Trophoblast cell (in vitro differentiated cells and primary cell): Measurements from ENCODE around the gene RNU6-9.

ENCODE experiments used
- DNase-seq, 2 donors: peaks; one replicate each; pipeline ENCODE4 v3.0.0-alpha.2; 2016
- H2AFZ ChIP-seq: 2 replicates; pipeline ENCODE4 v1.6.1; 2013; ENCODE audit warnings: low read length, moderate library complexity, mild to moderate bottlenecking; ENCODE audit not compliant: insufficient read depth, poor library complexity
- H2AK5ac ChIP-seq: 2 replicates; pipeline ENCODE4 v1.6.1; 2013; ENCODE audit warnings: mild to moderate bottlenecking, low read length
- H2BK120ac ChIP-seq: 2 replicates; pipeline ENCODE4 v1.6.1; 2013; ENCODE audit warnings: low read length, mild to moderate bottlenecking, moderate library complexity; ENCODE audit not compliant: insufficient read depth, poor library complexity
- H2BK12ac ChIP-seq: 2 replicates; pipeline ENCODE4 v1.6.1; 2013; ENCODE audit warnings: mild to moderate bottlenecking, low read length, moderate library complexity
- H2BK5ac ChIP-seq: 2 replicates; pipeline ENCODE4 v1.6.1; 2013; ENCODE audit warnings: low read length, low read depth, moderate library complexity, mild to moderate bottlenecking; ENCODE audit not compliant: poor library complexity
- H3K14ac ChIP-seq: 2 replicates; pipeline ENCODE4 v1.6.1; 2013; ENCODE audit warnings: mild to moderate bottlenecking, low read length
- H3K18ac ChIP-seq: 2 replicates; pipeline ENCODE4 v1.6.1; 2013; ENCODE audit warnings: mild to moderate bottlenecking, low read length
- H3K23ac ChIP-seq: 2 replicates; pipeline ENCODE4 v1.6.1; 2013; ENCODE audit warnings: low read length
- H3K27ac ChIP-seq: 2 replicates; pipeline ENCODE4 v1.5.1; 2013; ENCODE audit warnings: low read depth, mild to moderate bottlenecking, inconsistent platforms, low read length, moderate library complexity
- H3K27me3 ChIP-seq: 2 replicates; pipeline ENCODE4 v1.6.1; 2013; ENCODE audit warnings: inconsistent platforms, mild to moderate bottlenecking, low read length, moderate library complexity; ENCODE audit not compliant: insufficient read depth
- H3K36me3 ChIP-seq, 2 experiments: 1 replicate in 1 of 2; 2 replicates in 1 of 2; pipeline ENCODE4 v1.6.1; 2013; ENCODE audit warnings: low read length in 2 of 2, mild to moderate bottlenecking in 2 of 2, moderate library complexity in 1 of 2; ENCODE audit not compliant: insufficient read depth in 2 of 2, control insufficient read depth in 1 of 2
- H3K4ac ChIP-seq: 2 replicates; pipeline ENCODE4 v1.6.1; 2013; ENCODE audit warnings: low read depth, mild to moderate bottlenecking, low read length, moderate library complexity
- H3K4me1 ChIP-seq, 2 experiments: 1 replicate in 1 of 2; 2 replicates in 1 of 2; pipeline ENCODE4 v1.6.1; 2013; ENCODE audit warnings: low read length in 2 of 2, mild to moderate bottlenecking in 2 of 2, moderate library complexity in 1 of 2; ENCODE audit not compliant: insufficient read depth in 2 of 2, control insufficient read depth in 1 of 2
- H3K4me2 ChIP-seq: 2 replicates; pipeline ENCODE4 v1.6.1; 2013; ENCODE audit warnings: inconsistent platforms, mild to moderate bottlenecking, low read length, moderate library complexity
- H3K4me3 ChIP-seq: 2 replicates; pipeline ENCODE4 v1.5.1; 2013; ENCODE audit warnings: mild to moderate bottlenecking, low read depth, low read length, inconsistent platforms
- H3K79me1 ChIP-seq: one replicate; pipeline ENCODE4 v1.6.1; 2013; ENCODE audit warnings: low read length
- H3K79me2 ChIP-seq: 2 replicates; pipeline ENCODE4 v1.6.1; 2013; ENCODE audit warnings: low read length, mild to moderate bottlenecking; ENCODE audit not compliant: control insufficient read depth, insufficient read depth, poor library complexity
- H3K9ac ChIP-seq: 2 replicates; pipeline ENCODE4 v1.6.1; 2013; ENCODE audit warnings: mild to moderate bottlenecking, low read length
- H3K9me3 ChIP-seq: 2 replicates; pipeline ENCODE4 v1.6.1; 2013; ENCODE audit warnings: low read depth, mild to moderate bottlenecking, control low read depth, inconsistent platforms, low read length; ENCODE audit not compliant: insufficient read depth
- H4K12ac ChIP-seq: 2 replicates; pipeline ENCODE4 v1.6.1; 2013; ENCODE audit warnings: low read depth, mild to moderate bottlenecking, low read length, moderate library complexity
- H4K8ac ChIP-seq: 2 replicates; pipeline ENCODE4 v1.6.1; 2013; ENCODE audit warnings: low read depth, mild to moderate bottlenecking, low read length, moderate library complexity
- H4K91ac ChIP-seq: one replicate; pipeline ENCODE4 v1.6.1; 2013; ENCODE audit warnings: low read depth, mild to moderate bottlenecking, low read length, moderate library complexity
- WGBS: extraction: QIAGEN DNeasy Blood & Tissue Kit; methylation state at CpG from one replicate; pipeline ENCODE4 v1.1.7; 2013; ENCODE audit warnings: missing lambda C conversion rate; ENCODE audit not compliant: insufficient read length, insufficient coverage; ENCODE audit errors: extremely low coverage; 5-methylcytosine and 5-hydroxymethylcytosine counted together

The RNU6-9 gene

DNA sequence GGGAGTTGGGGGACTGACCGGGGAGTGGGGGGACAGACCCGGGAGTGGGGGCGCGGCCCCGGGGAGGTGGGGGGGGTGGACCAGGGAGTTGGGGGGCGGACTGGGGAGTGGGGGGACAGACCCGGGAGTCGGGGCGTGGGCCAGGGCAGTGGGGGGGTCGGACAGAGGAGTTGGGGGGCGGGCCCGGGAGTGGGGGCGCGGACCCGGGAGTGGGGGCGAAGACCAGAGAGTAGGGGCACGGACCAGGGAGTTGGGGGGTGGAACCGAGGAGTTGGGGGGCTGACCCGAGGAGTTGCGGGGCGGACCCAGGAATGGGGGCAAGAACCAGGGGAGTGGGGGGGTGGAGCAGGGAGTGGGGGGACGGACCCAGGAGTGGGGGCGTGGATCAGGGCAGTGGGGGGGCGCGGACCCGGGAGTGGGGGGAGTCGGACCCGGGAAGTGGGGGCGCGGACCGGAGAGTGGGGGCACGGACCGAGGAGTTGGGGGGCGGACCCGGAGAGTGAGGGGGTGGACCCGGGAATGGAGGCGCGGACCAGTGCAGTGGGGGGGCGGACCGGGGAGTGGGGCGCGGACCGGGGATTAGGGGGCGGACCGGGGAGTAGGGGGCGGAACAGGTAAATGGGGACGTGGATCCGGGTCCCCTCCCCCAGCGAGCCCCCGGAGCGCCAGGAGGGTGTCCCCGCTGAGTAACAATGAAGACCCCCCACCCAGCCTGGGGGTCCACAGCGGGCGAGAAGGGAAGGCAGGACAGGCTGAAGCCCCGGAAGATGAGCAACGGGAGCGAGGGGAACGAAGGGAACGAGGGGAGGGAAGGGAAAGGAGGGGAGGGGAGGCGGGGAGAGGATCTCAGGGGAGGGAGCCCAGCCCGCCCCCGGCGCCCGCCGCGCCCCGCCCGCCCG lies 19.1 kb downstream of the RNU6-9 start:
- peaks cover 0 to 2% of the 10 kb centered on the region in 2 experiments for H3K36me3 ChIP-seq
- peak overlapping the region; percentile 85 for H3K9ac ChIP-seq
- H2AK5ac ChIP-seq = no peak overlapping the region
- H3K79me2 ChIP-seq = peaks cover 9% of the 10 kb centered on the region
- peak overlapping the region; percentile 87 for H4K8ac ChIP-seq
- no peak overlapping the region for H3K27ac ChIP-seq
- H3K79me1 ChIP-seq = peaks cover 6% of the 10 kb centered on the region
- H3K4ac ChIP-seq = peak overlapping the region; percentile 99
- H2BK120ac ChIP-seq = peak overlapping the region; percentile 82
- no peak overlapping the region for H2BK12ac ChIP-seq
- H3K23ac ChIP-seq = no peak overlapping the region
- peaks cover 7 to 20% of the 10 kb centered on the region in 2 experiments for H3K4me1 ChIP-seq
- peak overlapping the region; percentile 97 for H3K14ac ChIP-seq
- peak overlapping the region; percentile 83 for H2AFZ ChIP-seq
- H3K18ac ChIP-seq = peak overlapping the region; percentile 91
- H3K4me3 ChIP-seq = peak overlapping the region; percentile 93
- DNase-seq = no peak
- H2BK5ac ChIP-seq = peak overlapping the region; percentile 80
- H3K4me2 ChIP-seq = peak overlapping the region; percentile 63
- H3K27me3 ChIP-seq = peaks cover 5% of the 10 kb centered on the region
- peaks cover 4% of the 10 kb centered on the region for H3K9me3 ChIP-seq
- H4K91ac ChIP-seq = peak overlapping the region; percentile 95
- no CpG with 5 or more reads among the region's 69 CpGs for WGBS
- peak overlapping the region; percentile 81 for H4K12ac ChIP-seq

GRCh38 chr19:913080-913748 lies 19.9 kb downstream of the RNU6-9 start, which contains the start of gene R3HDM4:
Gene R3HDM4, minus strand, starts transcription at chr19:913219. Its CDS starts 62 bp downstream, at chr19:913157.
- Histone ChIP-seq H4K12ac (peak within 1 kb of the TSS; percentile 81), H3K23ac (no peak within 1 kb of the TSS)

GRCh38 chr19:916645-917322 lies 23.5 kb downstream of the RNU6-9 start:
- H3K79me2 ChIP-seq = peaks cover 8% of the 10 kb centered on the region
- DNase-seq = no peak
- H3K27me3 ChIP-seq = peaks cover 40% of the 10 kb centered on the region
- H4K12ac ChIP-seq = no peak overlapping the region
- peaks cover 11% of the 10 kb centered on the region for H3K9me3 ChIP-seq
- peaks cover 6% of the 10 kb centered on the region for H3K79me1 ChIP-seq
- no peak overlapping the region for H4K91ac ChIP-seq
- H3K27ac ChIP-seq = no peak overlapping the region
- no peak overlapping the region for H4K8ac ChIP-seq
- no peak overlapping the region for H3K23ac ChIP-seq
- no CpG with 5 or more reads among the region's 35 CpGs for WGBS
- H2BK5ac ChIP-seq = no peak overlapping the region
- no peak overlapping the region for H2BK12ac ChIP-seq
- no peak overlapping the region for H3K14ac ChIP-seq
- H2AFZ ChIP-seq = no peak overlapping the region
- H3K4me3 ChIP-seq = no peak overlapping the region
- no peak overlapping the region for H3K4ac ChIP-seq
- no peak overlapping the region for H3K18ac ChIP-seq
- H2AK5ac ChIP-seq = no peak overlapping the region
- H3K36me3 ChIP-seq = no peaks in the 10 kb centered on the region
- no peak overlapping the region for H2BK120ac ChIP-seq
- peak overlapping the region; percentile 57 for H3K4me2 ChIP-seq
- H3K4me1 ChIP-seq = peaks cover 10 to 16% of the 10 kb centered on the region in 2 experiments
- H3K9ac ChIP-seq = no peak overlapping the region

More at GRCh38 chr19:913080-913748, 19.9 kb downstream of the RNU6-9 start, which contains the start of gene R3HDM4:
- Histone ChIP-seq H3K79me1 (peaks cover 6% of the 10 kb centered on the region), H3K36me3 (peaks cover 0 to 2% of the 10 kb centered on the region in 2 experiments), H3K14ac (peak within 1 kb of the TSS; percentile 97), H3K18ac (peak within 1 kb of the TSS; percentile 94), H4K8ac (peak within 1 kb of the TSS; percentile 87), H2BK120ac (peak within 1 kb of the TSS; percentile 82), H4K91ac (peak within 1 kb of the TSS; percentile 95), H3K4ac (peak within 1 kb of the TSS; percentile 99), H3K4me3 (peak within 1 kb of the TSS; percentile 93), H3K9ac (peak within 1 kb of the TSS; percentile 85), H3K4me1 (peaks cover 13 to 22% of the 10 kb centered on the region in 2 experiments), H3K9me3 (peaks cover 4% of the 10 kb centered on the region), H3K4me2 (peak within 1 kb of the TSS; percentile 88), H3K27ac (no peak within 1 kb of the TSS), H2BK12ac (peak within 1 kb of the TSS; percentile 3), H3K27me3 (peaks cover 13% of the 10 kb centered on the region), H2BK5ac (peak within 1 kb of the TSS; percentile 83), H2AK5ac (peak within 1 kb of the TSS; percentile 22), H2AFZ (peak within 1 kb of the TSS; percentile 92), H3K79me2 (peaks cover 9% of the 10 kb centered on the region)
- DNase-seq = peak in 1 of 2 donors; percentile 70
- no CpG with 5 or more reads among the region's 76 CpGs for WGBS
